Measurements from ENCODE around the gene OTUD5.

DNA sequence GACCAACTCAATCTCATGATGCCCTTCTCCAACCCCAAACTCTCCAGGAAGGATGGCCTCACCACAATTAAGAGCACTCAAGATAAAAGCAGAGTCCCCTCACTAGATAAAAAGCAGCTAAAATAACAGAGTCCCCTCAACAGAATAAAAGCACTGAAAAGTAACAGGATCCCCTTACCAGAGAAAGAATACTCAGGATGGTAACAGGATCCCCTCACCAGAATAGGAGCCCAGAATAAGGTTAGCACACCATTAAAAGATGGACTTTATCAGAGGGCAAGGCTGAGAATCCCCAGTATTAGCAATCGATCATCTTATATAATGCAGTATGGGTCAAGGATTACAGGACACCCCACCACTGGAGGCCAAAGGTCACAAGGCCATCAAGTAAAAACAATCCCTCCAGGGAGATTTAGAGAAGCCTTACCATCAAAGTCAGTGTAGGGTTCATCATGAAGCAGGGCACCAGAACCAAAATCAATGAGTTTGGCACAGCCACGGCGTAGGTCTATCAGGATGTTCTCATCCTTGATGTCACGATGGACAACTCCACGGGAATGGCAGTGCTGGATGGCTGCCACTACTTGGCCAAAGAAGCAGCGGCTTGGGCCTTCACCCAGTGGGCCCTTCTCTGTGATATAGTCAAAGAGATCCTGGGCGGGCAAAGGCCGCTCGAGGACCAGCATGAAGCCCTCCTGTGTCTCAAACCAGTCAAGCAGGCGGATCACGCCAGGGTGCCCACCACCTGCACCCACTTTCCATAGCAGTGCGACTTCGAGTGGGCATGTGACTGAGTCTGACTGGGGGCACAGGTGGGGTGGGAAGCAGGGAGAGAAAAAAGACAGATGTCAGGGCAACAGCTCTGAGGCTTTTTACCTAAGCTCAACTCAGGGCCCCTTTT, 42.6 kb downstream of the OTUD5 start:
- TF ChIP-seq, protein P1, sequence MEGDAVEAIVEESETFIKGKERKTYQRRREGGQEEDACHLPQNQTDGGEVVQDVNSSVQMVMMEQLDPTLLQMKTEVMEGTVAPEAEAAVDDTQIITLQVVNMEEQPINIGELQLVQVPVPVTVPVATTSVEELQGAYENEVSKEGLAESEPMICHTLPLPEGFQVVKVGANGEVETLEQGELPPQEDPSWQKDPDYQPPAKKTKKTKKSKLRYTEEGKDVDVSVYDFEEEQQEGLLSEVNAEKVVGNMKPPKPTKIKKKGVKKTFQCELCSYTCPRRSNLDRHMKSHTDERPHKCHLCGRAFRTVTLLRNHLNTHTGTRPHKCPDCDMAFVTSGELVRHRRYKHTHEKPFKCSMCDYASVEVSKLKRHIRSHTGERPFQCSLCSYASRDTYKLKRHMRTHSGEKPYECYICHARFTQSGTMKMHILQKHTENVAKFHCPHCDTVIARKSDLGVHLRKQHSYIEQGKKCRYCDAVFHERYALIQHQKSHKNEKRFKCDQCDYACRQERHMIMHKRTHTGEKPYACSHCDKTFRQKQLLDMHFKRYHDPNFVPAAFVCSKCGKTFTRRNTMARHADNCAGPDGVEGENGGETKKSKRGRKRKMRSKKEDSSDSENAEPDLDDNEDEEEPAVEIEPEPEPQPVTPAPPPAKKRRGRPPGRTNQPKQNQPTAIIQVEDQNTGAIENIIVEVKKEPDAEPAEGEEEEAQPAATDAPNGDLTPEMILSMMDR (IDR thresholded peaks at IDR 0.05) = no peak
- TF ChIP-seq POLR2A (IDR thresholded peaks at IDR 0.05) = no peak

All from adrenal gland (tissue), 5 donors.